Measurements from ENCODE around the gene TSPAN8. TPM values are rescaled to one million over a fixed set of nuclear protein-coding genes. Genes with fewer than 3 reads are reported as not detected.

TSPAN8 gene
- 1,000 to 10,000 TPM; 1,490 to 2,025 TPM for total RNA-seq
- long read RNA-seq, transcript TSPAN8-201 (9 exons, 1,227 nt) = minor isoform, 67 of 1,735 reads
- long read RNA-seq, transcript TSPAN8-203 (8 exons, 1,168 nt) = major isoform, 1,595 of 1,735 reads
- long read RNA-seq, partial matches to known transcripts = 44 of 1,735 reads
- long read RNA-seq, other reads (novel, unspliced or antisense) = 29 of 1,735 reads

GRCh38 chr12:71157601-71158233 lies at the start of gene TSPAN8:
TSPAN8 (minus strand) TSS chr12:71157999; CDS start chr12:71157678, 321 bp downstream.
- intact Hi-C loops (cut with DNase I, micrococcal nuclease) = no loop called here
- DNase-seq = peak; percentile 72 to 82
- ATAC-seq = peak; percentile 68

DNA sequence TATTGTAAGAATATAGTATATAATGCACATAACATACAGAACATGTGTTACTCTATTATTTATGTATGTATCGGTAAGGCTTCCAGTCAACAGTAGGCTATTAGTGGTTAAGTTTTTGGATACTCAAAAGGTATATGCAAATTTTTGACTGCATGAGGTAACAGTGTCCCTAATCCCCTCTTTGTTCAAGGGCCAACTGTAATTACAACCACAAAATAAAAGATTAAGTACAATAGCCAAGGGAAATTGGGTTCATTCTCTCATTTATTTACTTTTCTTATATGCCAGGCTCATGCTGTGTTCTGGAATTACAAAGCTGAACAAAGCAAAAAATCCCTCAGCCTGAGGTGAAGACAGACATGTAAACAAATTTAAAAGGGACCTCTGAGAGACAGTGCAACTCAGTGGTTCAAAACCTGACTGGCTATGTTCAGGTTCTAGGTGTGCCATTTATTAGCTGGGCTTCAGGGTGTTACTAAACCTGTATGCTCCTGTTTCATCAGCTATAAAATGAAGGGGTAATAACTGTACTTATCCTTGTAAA lies 43.4 kb upstream of the TSPAN8 start:
- intact Hi-C loops (cut with DNase I, micrococcal nuclease) = no loop called here
- no peak for ATAC-seq
- no peak for DNase-seq

DNA sequence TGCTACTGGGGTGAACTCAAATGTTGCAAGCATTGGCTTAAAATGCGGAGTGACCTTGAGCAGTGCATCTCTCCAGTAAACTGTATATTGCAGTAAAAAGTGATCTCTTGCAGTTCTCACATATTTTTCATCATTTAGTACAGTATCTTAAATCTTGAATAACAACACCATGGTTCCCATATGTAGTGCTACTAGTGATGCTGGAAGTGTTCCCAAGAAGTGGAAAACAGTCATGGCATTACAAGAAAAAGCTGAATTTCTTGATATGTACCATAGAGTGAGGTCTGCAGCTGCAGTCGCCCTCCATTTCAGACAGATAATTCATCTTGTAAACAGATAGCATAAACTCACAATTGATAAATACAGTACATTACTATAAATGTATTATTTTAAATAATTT lies 42.9 kb upstream of the TSPAN8 start:
- ATAC-seq = no peak
- intact Hi-C loops (cut with DNase I, micrococcal nuclease) = no loop called here
- DNase-seq = no peak

DNA sequence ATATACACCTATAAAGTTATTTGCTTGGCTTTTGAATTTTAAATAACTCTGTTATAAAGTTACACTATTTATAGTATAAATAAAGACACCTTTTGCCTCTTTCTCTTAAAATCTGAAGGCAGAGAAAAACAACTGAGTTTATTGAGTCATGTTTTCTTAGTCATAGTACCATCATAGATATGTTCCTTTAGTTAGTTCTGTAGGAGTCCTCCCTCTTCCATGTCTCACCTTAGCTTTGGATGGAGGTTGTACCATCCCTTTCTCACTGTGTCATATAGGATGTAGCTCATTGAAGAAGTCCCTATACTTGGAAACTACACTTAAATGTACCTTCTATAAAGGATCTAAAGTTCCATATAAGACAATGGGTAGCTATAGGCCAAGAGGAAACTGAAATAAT lies 39.7 kb upstream of the TSPAN8 start:
- no peak for DNase-seq
- intact Hi-C loops (cut with DNase I, micrococcal nuclease) = no loop called here

GRCh38 chr12:71195338-71195896 lies 37.6 kb upstream of the TSPAN8 start:
- DNase-seq = no peak
- ATAC-seq = peak; percentile 88

More for the DNA sequence above, 39.7 kb upstream of the TSPAN8 start:
- no peak for ATAC-seq

GRCh38 chr12:71194657-71195056 lies 36.9 kb upstream of the TSPAN8 start:
- intact Hi-C loops (cut with DNase I, micrococcal nuclease) = no loop called here
- ATAC-seq (no peak), DNase-seq (no peak)

More at GRCh38 chr12:71195338-71195896, 37.6 kb upstream of the TSPAN8 start:
- intact Hi-C loops (cut with DNase I, micrococcal nuclease) = no loop called here

- ATAC-seq = no peak
- intact Hi-C loops (cut with DNase I, micrococcal nuclease) = no loop called here
Observed at GRCh38 chr12:71193041-71193440, 35.2 kb upstream of the TSPAN8 start.

GRCh38 chr12:71191509-71192196 lies 33.9 kb upstream of the TSPAN8 start:
- intact Hi-C loops (cut with DNase I, micrococcal nuclease) = no loop called here
- ATAC-seq = no peak
- DNase-seq = no peak

More at GRCh38 chr12:71193041-71193440, 35.2 kb upstream of the TSPAN8 start:
- DNase-seq = no peak

DNA sequence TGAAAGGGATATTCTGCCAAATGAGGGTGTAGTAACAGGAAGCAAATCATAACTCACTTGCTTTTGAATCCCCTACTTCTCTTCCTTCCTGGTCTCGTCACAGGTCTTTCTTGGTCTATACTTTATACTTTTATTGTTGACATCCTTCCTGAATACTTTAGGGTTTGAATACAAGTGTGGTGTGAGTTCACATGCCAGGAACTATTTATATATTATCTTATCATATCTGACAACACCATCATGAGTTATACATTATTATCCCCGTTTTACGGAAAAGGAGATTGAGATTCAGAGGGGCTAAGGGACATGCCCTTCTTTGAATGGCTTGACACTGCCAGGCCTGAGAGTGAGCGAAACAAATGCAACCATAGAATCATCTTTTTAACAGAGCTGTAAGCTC lies 33.0 kb upstream of the TSPAN8 start:
- DNase-seq (no peak), ATAC-seq (no peak)
- intact Hi-C loops (cut with DNase I, micrococcal nuclease) = no loop called here

DNA sequence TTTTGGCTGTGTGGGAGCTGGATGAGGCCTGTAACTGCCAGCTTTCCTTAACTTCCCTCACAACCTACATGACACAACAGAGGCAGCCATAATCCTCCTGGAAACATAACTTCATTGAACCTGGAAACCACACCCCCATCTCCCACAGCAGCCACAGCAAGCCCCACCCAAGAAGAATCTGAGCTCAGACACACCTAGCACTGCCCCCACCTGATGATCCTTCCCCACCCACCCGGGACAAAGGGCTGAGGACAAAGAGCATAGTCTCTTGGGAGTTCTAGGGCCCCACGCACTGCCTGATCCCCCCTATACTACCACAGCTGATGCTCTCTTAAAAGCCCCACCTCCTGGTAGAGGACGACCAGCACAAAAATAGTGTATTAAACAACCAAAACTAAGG lies 29.6 kb upstream of the TSPAN8 start:
- DNase-seq = no peak
- intact Hi-C loops (cut with DNase I, micrococcal nuclease) = no loop called here
- peak; percentile 81 for ATAC-seq

DNA sequence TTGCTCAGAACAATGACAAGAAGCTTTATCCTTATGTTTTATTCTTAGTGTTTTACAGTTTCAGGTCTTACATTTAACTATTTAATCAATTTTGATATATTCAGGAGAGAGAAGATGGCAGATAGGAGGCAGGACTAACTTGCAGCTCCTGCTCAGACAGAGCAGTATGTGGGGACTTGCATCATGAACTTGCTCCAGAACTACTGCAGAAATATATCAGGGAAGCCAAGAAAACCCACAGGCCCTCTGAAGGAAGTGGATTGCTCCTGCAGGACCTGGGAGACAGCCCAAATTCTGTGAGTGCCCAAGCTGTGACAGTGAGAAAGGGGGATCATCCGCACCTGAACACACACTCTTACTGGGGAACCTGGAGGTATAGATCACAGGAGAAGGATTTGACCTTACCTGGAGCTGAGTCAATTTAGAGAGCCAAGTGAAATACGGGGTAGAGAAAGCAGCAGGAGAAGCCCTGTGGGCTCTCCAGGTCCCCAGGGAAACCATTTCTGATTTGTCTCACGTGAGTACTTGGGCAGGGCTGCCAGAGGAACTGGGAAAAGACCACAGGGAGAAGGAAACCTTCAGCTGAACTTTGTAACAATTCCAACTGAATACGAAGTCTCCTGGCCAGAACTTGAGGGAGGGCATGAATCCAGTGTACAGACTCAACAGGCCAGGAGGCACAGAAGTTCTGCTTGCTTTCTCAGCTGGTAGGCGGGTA lies 28.9 kb upstream of the TSPAN8 start:
- intact Hi-C loops (cut with DNase I, micrococcal nuclease) = no loop called here
- peak; percentile 30 for ATAC-seq
- no peak for DNase-seq

DNA sequence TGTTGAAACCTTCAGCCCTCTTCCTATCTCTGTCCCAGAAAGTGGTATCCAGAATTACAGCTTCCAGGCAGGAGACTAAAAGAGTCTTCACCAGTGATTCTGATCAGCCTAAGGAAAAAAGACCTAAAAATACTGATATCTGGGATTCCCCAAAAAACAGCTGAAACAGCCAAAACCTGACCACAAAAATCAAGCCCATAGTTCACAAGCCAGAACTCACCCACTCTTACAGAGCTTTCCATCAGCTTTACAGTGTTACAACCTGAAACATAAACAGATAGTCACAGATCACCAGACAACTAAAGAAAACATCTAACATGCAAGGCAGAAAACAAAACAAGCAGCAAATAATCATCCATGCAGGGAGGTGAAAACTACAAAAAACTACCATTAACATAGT lies 26.0 kb upstream of the TSPAN8 start:
- intact Hi-C loops (cut with DNase I, micrococcal nuclease) = no loop called here
- no peak for DNase-seq
- no peak for ATAC-seq

- intact Hi-C loops (cut with DNase I, micrococcal nuclease) = no loop called here
- DNase-seq (no peak), ATAC-seq (no peak)
Observed at GRCh38 chr12:71183018-71183417, 25.2 kb upstream of the TSPAN8 start.

DNA sequence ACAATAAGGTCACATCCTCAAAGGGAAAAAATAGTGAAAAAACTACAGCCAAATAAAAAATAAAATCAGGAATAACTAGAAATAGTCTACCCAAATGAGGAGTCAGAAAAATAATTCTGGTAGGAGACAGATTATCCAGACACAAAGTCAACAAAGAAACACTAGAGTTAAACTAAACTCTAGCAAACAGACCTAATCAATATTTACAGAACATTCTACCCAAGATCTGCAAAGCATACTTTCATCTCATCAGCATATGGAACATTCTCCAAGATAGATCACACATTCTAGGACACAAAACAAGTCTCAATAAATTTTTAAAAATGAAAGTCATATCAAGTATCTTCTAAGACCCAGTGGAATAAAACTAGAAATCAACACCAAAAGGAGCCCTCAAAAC lies 20.4 kb upstream of the TSPAN8 start:
- DNase-seq (no peak), ATAC-seq (no peak)
- intact Hi-C loops (cut with DNase I, micrococcal nuclease) = no loop called here

DNA sequence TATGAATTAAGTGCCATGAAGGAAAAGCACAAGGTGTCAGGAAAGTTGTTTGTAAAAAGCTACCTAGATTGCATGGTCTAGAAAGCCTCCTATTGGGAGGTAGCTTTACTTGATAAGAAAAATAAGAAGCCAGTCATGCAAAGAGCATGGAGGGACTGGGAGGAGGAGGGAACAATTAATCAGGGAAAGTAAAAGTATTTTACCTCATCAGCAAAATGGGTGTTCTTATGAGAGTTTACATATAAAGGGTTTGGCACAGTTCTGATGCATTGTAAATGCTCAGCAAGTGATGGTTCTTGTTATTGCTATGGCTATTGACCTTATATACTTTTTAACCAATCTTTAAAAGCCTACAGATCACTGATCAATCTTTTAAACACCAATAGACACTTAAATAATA lies 17.0 kb upstream of the TSPAN8 start:
- DNase-seq (no peak), ATAC-seq (no peak)
- intact Hi-C loops (cut with DNase I, micrococcal nuclease) = no loop called here

DNA sequence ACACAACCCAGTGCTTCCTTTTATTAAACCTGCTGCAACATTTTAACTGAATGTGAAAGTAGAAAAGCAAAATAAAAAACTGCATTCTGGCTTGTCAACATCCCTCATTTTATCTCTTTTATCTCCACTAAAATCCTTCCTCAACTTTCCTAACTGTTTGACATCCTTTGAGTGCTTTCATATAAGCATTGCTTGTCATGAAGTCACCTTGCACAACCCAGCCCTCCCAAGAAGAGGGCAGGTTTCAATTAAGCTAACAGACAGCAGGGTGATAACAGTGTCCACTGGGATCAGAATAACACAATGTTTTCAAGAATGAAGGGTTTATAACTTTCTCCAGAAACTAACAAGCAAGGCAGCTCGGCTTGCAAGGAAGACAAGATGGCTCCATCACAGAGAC lies 16.3 kb upstream of the TSPAN8 start:
- intact Hi-C loops (cut with DNase I, micrococcal nuclease) = no loop called here
- DNase-seq = no peak
- no peak for ATAC-seq

- DNase-seq = no peak
- intact Hi-C loops (cut with DNase I, micrococcal nuclease) = no loop called here
- no peak for ATAC-seq
Observed at GRCh38 chr12:71170456-71170855, 12.7 kb upstream of the TSPAN8 start.

GRCh38 chr12:71169286-71169685 lies 11.5 kb upstream of the TSPAN8 start:
- ATAC-seq (no peak), DNase-seq (no peak)
- intact Hi-C loops (cut with DNase I, micrococcal nuclease) = no loop called here

- intact Hi-C loops (cut with DNase I, micrococcal nuclease) = no loop called here
- no peak for ATAC-seq
- DNase-seq = no peak
Observed at GRCh38 chr12:71166862-71167496, 9.2 kb upstream of the TSPAN8 start.

Measured in left colon (tissue), 2 donors.